GM12865 (cell line): ENCODE data around the gene UBQLN3.
A peak's percentile ranks its signal among the peaks of the same experiment; 100 is the strongest.

Experiments used
- DNase-seq: peaks from one replicate; pipeline ENCODE4 v3.0.0; 2010; ENCODE audit warnings: low read depth
- H3K4me3 ChIP-seq: 2 replicates; pipeline ENCODE4 v1.5.1; 2011; ENCODE audit warnings: mild to moderate bottlenecking, low read depth, low read length, control low read depth
- CTCF ChIP-seq: IDR thresholded peaks from 2 replicates; pipeline ENCODE4 v1.5.1; 2011; ENCODE audit warnings: low read length, control low read depth, low read depth, inconsistent platforms; ENCODE audit not compliant: insufficient read depth; ENCODE audit errors: missing control alignments

UBQLN3 gene

GRCh38 chr11:5509803-5510202 is at the start of gene UBQLN3:
UBQLN3 (minus strand) TSS chr11:5509957; CDS start chr11:5509558, 399 bp downstream.
- DNase-seq = no peak
- no peak for TF ChIP-seq CTCF
- H3K4me3 ChIP-seq = no peak within 1 kb of the TSS

- no peak for TF ChIP-seq CTCF
- no peak for DNase-seq
- H3K4me3 ChIP-seq = no peak overlapping the region
Measured at GRCh38 chr11:5557751-5558150, 48.0 kb upstream of the UBQLN3 start.

- no peak for TF ChIP-seq CTCF
- no peak overlapping the region for H3K4me3 ChIP-seq
- DNase-seq = no peak
Measured at GRCh38 chr11:5556596-5557188, 46.9 kb upstream of the UBQLN3 start.

GRCh38 chr11:5553343-5553742 is 43.6 kb upstream of the UBQLN3 start:
- TF ChIP-seq CTCF = no peak
- no peak for DNase-seq
- H3K4me3 ChIP-seq = no peak overlapping the region

GRCh38 chr11:5550440-5551095 is 40.8 kb upstream of the UBQLN3 start:
- no peak overlapping the region for H3K4me3 ChIP-seq
- DNase-seq = peak; percentile 14
- no peak for TF ChIP-seq CTCF

- TF ChIP-seq CTCF = no peak
- no peak within 1 kb of the TSS for H3K4me3 ChIP-seq
- no peak for DNase-seq
Measured at GRCh38 chr11:5548440-5548839, 38.7 kb upstream of the UBQLN3 start, which contains the start of gene OR52H1. OR52H1 (minus strand) TSS chr11:5548540; CDS start chr11:5545505, 3,035 bp downstream.
